ENCODE data around the gene IPO8. TPM values are rescaled to one million over a fixed set of nuclear protein-coding genes. Genes with fewer than 3 reads are reported as not detected.

IPO8 gene
- total RNA-seq, 1 donor from 2014 or later: 41.8 TPM

- Mint-ChIP-seq H3K27ac (no peak overlapping the region), H3K27me3 (ENCODE audit: insufficient read depth) (no peaks in the 10 kb centered on the region), H3K36me3 (ENCODE audit: low read depth) (no peaks in the 10 kb centered on the region), H3K4me3 (no peak overlapping the region), H3K4me1 (ENCODE audit: low read depth) (no peaks in the 10 kb centered on the region), H3K9me3 (no peaks in the 10 kb centered on the region)
- intact Hi-C loops (cut with micrococcal nuclease): no loop called here
- no peak for DNase-seq (ENCODE audit: low spot score)
Observed at GRCh38 chr12:30582943-30583342, 112.7 kb downstream of the IPO8 start.

GRCh38 chr12:30580344-30580743 is 115.3 kb downstream of the IPO8 start:
- intact Hi-C loops (cut with micrococcal nuclease): no loop called here
- Mint-ChIP-seq H3K9me3 (no peaks in the 10 kb centered on the region), H3K27me3 (ENCODE audit: insufficient read depth) (no peaks in the 10 kb centered on the region), H3K4me1 (ENCODE audit: low read depth) (no peaks in the 10 kb centered on the region), H3K4me3 (no peak overlapping the region), H3K27ac (no peak overlapping the region), H3K36me3 (ENCODE audit: low read depth) (no peaks in the 10 kb centered on the region)
- no peak for DNase-seq (ENCODE audit: low spot score)

Other genes with a start within 250 kb of the IPO8 start
- 9.1 and 9.4 TPM in 2 replicates for gene CAPRIN2, start 59.1 kb upstream of the IPO8 start, total RNA-seq
- gene TSPAN11, start 230.9 kb upstream of the IPO8 start, total RNA-seq: not detected in 2 replicates